ENCODE data around the gene SLC9A4. TPM values are rescaled to one million over a fixed set of nuclear protein-coding genes. Genes with fewer than 3 reads are reported as not detected.

The SLC9A4 gene
- 1 to 10 TPM in 1 of 4 donors, under 1 TPM in 2, not detected in 1; 0.24 to 1.3 (median 0.36) TPM for total RNA-seq

DNA sequence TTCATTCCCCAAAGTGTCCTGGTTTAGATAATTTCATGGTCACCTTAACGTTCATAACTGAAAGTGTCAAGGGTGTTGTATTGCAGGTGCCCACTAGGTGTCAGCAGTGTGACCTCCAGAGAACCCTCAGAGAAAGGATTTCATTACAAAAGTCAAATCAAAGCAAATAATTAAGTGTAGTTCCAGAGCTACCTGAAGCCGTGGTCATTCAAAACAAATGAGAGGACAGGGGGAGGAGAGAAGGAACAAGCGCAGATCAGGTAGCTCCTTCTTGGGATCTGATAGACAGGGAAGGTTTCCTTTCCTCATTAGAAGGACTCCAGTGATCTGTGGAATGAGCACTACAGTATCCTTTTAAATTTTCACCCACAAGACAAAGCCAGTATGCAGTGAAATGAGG, at the start of gene SLC9A4:
Gene SLC9A4, plus strand, starts transcription at position 207 of the 400 bp plus-strand sequence. CDS start 534 bp downstream, outside the sequence.
- no peak within 1 kb of the TSS for H3K27ac ChIP-seq
- peaks cover 5% of the 10 kb centered on the region for H3K27me3 ChIP-seq
- no peaks in the 10 kb centered on the region for H3K36me3 ChIP-seq
- no peaks in the 10 kb centered on the region for H3K9me3 ChIP-seq
- no peak within 1 kb of the TSS for H3K4me3 ChIP-seq
- H3K4me1 ChIP-seq: no peaks in the 10 kb centered on the region
- TF ChIP-seq EP300 (IDR thresholded peaks at IDR 0.05): no peak
- TF ChIP-seq CTCF (IDR thresholded peaks at IDR 0.05): peak; percentile 64 to 76
- TF ChIP-seq POLR2AphosphoS5 (IDR thresholded peaks at IDR 0.05): no peak
- TF ChIP-seq POLR2A (IDR thresholded peaks at IDR 0.05): no peak
- no peak for DNase-seq (ENCODE audit: low spot score in 2 of 2)
- 10% methylated on average over 3 of the region's 3 CpGs for WGBS

- WGBS: 89% methylated on average over 2 of the region's 2 CpGs
- DNase-seq (ENCODE audit: low spot score in 2 of 2): no peak
Measured at GRCh38 chr2:102423368-102423767, 49.7 kb upstream of the SLC9A4 start.

GRCh38 chr2:102424754-102425153, 48.3 kb upstream of the SLC9A4 start:
- no peak for DNase-seq (ENCODE audit: low spot score in 2 of 2)
- H3K27ac ChIP-seq: no peak overlapping the region
- no peaks in the 10 kb centered on the region for H3K9me3 ChIP-seq
- TF ChIP-seq POLR2A (IDR thresholded peaks at IDR 0.05): no peak
- no peak for TF ChIP-seq CTCF (IDR thresholded peaks at IDR 0.05)
- TF ChIP-seq EP300 (IDR thresholded peaks at IDR 0.05): no peak
- TF ChIP-seq POLR2AphosphoS5 (IDR thresholded peaks at IDR 0.05): no peak
- no peak overlapping the region for H3K4me3 ChIP-seq
- H3K4me1 ChIP-seq: no peaks in the 10 kb centered on the region
- H3K27me3 ChIP-seq: no peaks in the 10 kb centered on the region
- H3K36me3 ChIP-seq: no peaks in the 10 kb centered on the region
- 59% methylated on average over 3 of the region's 3 CpGs for WGBS

More at GRCh38 chr2:102423368-102423767, 49.7 kb upstream of the SLC9A4 start:
- no peak overlapping the region for H3K27ac ChIP-seq
- no peaks in the 10 kb centered on the region for H3K4me1 ChIP-seq
- no peak overlapping the region for H3K4me3 ChIP-seq
- TF ChIP-seq POLR2AphosphoS5 (IDR thresholded peaks at IDR 0.05): no peak
- TF ChIP-seq EP300 (IDR thresholded peaks at IDR 0.05): no peak
- no peak for TF ChIP-seq POLR2A (IDR thresholded peaks at IDR 0.05)
- no peak for TF ChIP-seq CTCF (IDR thresholded peaks at IDR 0.05)
- H3K27me3 ChIP-seq: no peaks in the 10 kb centered on the region
- no peaks in the 10 kb centered on the region for H3K9me3 ChIP-seq
- no peaks in the 10 kb centered on the region for H3K36me3 ChIP-seq

DNA sequence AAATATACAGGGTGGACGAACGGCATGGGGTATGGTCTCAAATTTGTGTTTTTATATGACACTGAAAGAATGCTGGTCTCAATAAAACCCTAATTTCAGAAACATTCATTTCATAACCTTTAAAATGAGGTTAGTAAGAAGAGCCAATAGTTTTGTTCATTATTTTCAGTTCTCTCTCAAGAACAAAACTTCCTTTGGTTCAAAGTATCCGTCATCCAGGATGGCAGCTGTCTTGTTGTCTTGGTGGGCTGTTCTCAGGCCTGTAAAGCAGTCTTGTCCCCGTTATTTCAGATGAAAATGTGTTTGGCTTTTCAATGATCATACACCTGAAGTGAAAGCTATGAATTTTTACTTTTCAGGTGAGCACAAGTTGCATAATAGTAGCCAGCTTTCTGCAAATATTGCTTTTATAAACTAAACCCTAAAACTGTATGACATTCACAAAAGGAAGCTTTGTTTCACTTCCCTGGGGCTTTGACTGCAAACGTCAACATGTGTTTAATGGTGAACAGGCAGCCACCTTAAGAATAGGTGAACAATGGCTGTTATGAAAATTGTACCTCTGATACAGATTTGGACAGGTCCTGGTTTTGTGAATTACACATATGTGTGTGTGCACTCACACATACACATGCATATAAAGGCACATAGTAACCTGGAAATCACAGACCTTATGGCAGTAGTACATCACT, 47.4 kb upstream of the SLC9A4 start:
- Histone ChIP-seq H3K27me3 (no peaks in the 10 kb centered on the region), H3K4me3 (no peak overlapping the region), H3K4me1 (no peaks in the 10 kb centered on the region), H3K27ac (no peak overlapping the region), H3K36me3 (no peaks in the 10 kb centered on the region), H3K9me3 (no peaks in the 10 kb centered on the region)
- DNase-seq (ENCODE audit: low spot score in 2 of 2): no peak
- 51% methylated on average over 5 of the region's 5 CpGs for WGBS
- TF ChIP-seq POLR2AphosphoS5 (IDR thresholded peaks at IDR 0.05) (no peak), CTCF (IDR thresholded peaks at IDR 0.05) (no peak), POLR2A (IDR thresholded peaks at IDR 0.05) (no peak)

- H3K36me3 ChIP-seq: no peaks in the 10 kb centered on the region
- H3K4me1 ChIP-seq: no peaks in the 10 kb centered on the region
- no peaks in the 10 kb centered on the region for H3K27me3 ChIP-seq
- no peak for DNase-seq (ENCODE audit: low spot score in 2 of 2)
- H3K4me3 ChIP-seq: no peak overlapping the region
- WGBS: 97% methylated on average over 1 of the region's 1 CpG
- TF ChIP-seq POLR2A (IDR thresholded peaks at IDR 0.05) (no peak), EP300 (IDR thresholded peaks at IDR 0.05) (no peak), CTCF (IDR thresholded peaks at IDR 0.05) (no peak), POLR2AphosphoS5 (IDR thresholded peaks at IDR 0.05) (no peak)
- no peaks in the 10 kb centered on the region for H3K9me3 ChIP-seq
- no peak overlapping the region for H3K27ac ChIP-seq
Measured at GRCh38 chr2:102427249-102427648, 45.8 kb upstream of the SLC9A4 start.
